Measurements from ENCODE around the gene HOXD1. TPM values are rescaled to one million over a fixed set of nuclear protein-coding genes. Genes with fewer than 3 reads are reported as not detected.

The HOXD1 gene
- total RNA-seq, 1 donor from 2014 or later: 9.8 TPM

- no peaks in the 10 kb centered on the region for H3K27me3 ChIP-seq
- no peaks in the 10 kb centered on the region for H3K36me3 ChIP-seq
- intact Hi-C loops (cut with DNase I): no loop called here
- no peak overlapping the region for H3K27ac ChIP-seq
- no peak for DNase-seq (ENCODE audit: low spot score in 2 of 2)
- TF ChIP-seq, protein P1, sequence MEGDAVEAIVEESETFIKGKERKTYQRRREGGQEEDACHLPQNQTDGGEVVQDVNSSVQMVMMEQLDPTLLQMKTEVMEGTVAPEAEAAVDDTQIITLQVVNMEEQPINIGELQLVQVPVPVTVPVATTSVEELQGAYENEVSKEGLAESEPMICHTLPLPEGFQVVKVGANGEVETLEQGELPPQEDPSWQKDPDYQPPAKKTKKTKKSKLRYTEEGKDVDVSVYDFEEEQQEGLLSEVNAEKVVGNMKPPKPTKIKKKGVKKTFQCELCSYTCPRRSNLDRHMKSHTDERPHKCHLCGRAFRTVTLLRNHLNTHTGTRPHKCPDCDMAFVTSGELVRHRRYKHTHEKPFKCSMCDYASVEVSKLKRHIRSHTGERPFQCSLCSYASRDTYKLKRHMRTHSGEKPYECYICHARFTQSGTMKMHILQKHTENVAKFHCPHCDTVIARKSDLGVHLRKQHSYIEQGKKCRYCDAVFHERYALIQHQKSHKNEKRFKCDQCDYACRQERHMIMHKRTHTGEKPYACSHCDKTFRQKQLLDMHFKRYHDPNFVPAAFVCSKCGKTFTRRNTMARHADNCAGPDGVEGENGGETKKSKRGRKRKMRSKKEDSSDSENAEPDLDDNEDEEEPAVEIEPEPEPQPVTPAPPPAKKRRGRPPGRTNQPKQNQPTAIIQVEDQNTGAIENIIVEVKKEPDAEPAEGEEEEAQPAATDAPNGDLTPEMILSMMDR (IDR thresholded peaks at IDR 0.05): no peak
- H3K4me1 ChIP-seq: no peaks in the 10 kb centered on the region
- no peaks in the 10 kb centered on the region for H3K9me3 ChIP-seq
- H3K4me3 ChIP-seq: no peak overlapping the region
These were observed 22.6 kb downstream of the HOXD1 start for GRCh38 chr2:176211110-176211509.

DNA sequence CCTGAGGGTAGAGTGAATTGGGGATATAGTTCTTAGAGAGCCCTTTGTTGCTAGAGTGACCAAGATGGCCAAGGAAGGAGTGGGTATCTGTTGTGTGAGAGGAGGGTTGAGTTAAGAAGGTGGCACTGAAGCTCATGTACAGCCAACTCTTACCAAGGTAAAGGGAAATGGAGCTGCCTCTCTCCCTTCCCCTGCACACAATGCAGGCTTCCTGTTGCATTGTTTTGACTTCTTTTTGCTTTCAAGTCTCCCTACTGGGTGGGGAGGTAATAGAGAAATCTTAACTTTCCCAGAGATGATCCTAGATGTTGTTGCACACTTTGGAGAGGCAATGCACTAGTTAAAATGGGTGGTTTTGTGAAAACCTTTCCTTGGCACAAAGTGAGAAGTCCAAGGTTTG is 23.8 kb downstream of the HOXD1 start:
- no peaks in the 10 kb centered on the region for H3K36me3 ChIP-seq
- H3K27me3 ChIP-seq: no peaks in the 10 kb centered on the region
- H3K4me3 ChIP-seq: no peak overlapping the region
- TF ChIP-seq, protein P1 (IDR thresholded peaks at IDR 0.05): no peak
- H3K9me3 ChIP-seq: no peaks in the 10 kb centered on the region
- no peak for DNase-seq (ENCODE audit: low spot score in 2 of 2)
- H3K4me1 ChIP-seq: no peaks in the 10 kb centered on the region
- intact Hi-C loops (cut with DNase I): no loop called here
- H3K27ac ChIP-seq: no peak overlapping the region

DNA sequence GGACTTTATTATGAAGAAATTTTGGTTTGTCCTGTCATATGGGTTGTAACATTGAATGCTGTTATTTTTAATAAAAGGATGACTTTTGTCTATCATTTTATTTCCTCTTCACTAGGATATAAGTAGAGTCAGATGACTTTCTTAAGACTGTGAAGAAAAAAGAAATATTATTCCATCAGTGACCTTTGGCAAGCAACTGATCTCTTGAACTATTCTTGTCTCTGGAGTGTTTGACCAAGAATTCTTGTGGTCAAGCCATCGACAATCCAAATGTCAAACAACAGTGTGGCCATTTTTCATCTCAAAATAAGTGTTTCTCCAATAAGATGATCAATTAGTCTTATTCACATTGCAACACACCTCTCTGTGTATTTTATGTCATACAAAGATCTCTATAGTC is 24.9 kb downstream of the HOXD1 start:
- intact Hi-C loops (cut with DNase I): no loop called here
- Histone ChIP-seq H3K27ac (no peak overlapping the region), H3K4me3 (no peak overlapping the region), H3K36me3 (no peaks in the 10 kb centered on the region), H3K27me3 (no peaks in the 10 kb centered on the region), H3K4me1 (no peaks in the 10 kb centered on the region), H3K9me3 (no peaks in the 10 kb centered on the region)
- TF ChIP-seq, protein P1 (IDR thresholded peaks at IDR 0.05): no peak
- DNase-seq (ENCODE audit: low spot score in 2 of 2): no peak

- DNase-seq (ENCODE audit: low spot score in 2 of 2): no peak
- no peaks in the 10 kb centered on the region for H3K9me3 ChIP-seq
- H3K27me3 ChIP-seq: no peaks in the 10 kb centered on the region
- no peak overlapping the region for H3K27ac ChIP-seq
- H3K36me3 ChIP-seq: no peaks in the 10 kb centered on the region
- TF ChIP-seq, protein P1 (IDR thresholded peaks at IDR 0.05): no peak
- H3K4me3 ChIP-seq: no peak overlapping the region
- intact Hi-C loops (cut with DNase I): no loop called here
- no peaks in the 10 kb centered on the region for H3K4me1 ChIP-seq
These were observed 39.4 kb downstream of the HOXD1 start for GRCh38 chr2:176227874-176228273.

GRCh38 chr2:176234156-176234555 is 45.7 kb downstream of the HOXD1 start:
- intact Hi-C loops (cut with DNase I): no loop called here
- H3K27ac ChIP-seq: no peak overlapping the region
- DNase-seq (ENCODE audit: low spot score in 2 of 2): no peak
- H3K4me1 ChIP-seq: no peaks in the 10 kb centered on the region
- no peak overlapping the region for H3K4me3 ChIP-seq
- no peaks in the 10 kb centered on the region for H3K36me3 ChIP-seq
- no peaks in the 10 kb centered on the region for H3K9me3 ChIP-seq
- TF ChIP-seq, protein P1 (IDR thresholded peaks at IDR 0.05): no peak
- H3K27me3 ChIP-seq: no peaks in the 10 kb centered on the region

DNA sequence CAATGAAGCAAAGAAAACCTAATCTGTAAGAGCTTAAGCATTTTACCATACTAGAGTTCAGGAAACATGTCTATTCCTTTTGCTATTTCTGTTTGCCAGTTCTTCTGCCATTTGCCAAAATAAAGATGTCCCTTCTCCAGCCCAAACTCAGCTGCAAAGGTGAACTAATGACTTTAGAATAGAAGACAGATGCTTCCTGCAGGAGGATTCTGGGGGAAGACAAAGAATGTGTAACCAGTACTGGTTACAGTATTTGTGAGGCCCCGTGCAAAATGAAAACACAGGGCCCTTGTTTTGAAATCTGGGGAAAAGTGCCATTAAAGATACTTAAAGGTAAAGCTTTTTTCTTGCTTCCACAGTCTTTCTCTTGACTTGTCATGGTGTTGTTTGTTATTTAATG is 46.5 kb downstream of the HOXD1 start:
- no peaks in the 10 kb centered on the region for H3K36me3 ChIP-seq
- no peaks in the 10 kb centered on the region for H3K27me3 ChIP-seq
- H3K9me3 ChIP-seq: no peaks in the 10 kb centered on the region
- H3K27ac ChIP-seq: no peak overlapping the region
- intact Hi-C loops (cut with DNase I): no loop called here
- H3K4me1 ChIP-seq: no peaks in the 10 kb centered on the region
- DNase-seq (ENCODE audit: low spot score in 2 of 2): no peak
- H3K4me3 ChIP-seq: no peak overlapping the region
- TF ChIP-seq, protein P1 (IDR thresholded peaks at IDR 0.05): no peak
